ENCODE results near the gene VPS26C. TPM values are rescaled to one million over a fixed set of nuclear protein-coding genes. Genes with fewer than 3 reads are reported as not detected.

VPS26C gene
- total and polyA plus RNA-seq, 2 of the 13 experiments (the other 11 are each of a cell fraction or from before 2014, with no cell fraction given) = 30.3 to 39.7 TPM

DNA sequence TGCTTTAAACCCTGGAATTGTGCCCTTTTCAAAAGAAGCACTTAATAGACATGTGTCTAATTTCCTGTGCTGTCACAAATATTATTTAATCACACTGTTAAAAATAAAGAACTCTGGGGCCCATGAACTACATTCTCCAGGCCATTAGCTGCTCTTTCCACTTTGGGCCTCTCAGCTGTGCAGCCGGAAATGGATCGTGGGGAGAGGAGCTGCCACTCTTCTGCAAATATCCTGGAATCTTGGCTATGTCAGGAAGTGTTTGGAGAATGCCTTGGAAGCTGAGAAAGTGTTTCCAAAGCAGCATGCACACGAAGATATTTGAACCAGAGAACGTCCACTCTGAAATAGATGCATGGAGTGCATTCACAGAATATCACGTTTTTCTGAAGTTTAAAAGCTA is 27.5 kb upstream of the VPS26C start (continued):
- TF ChIP-seq ZFP37 (CRISPR knock-in tag; IDR thresholded peaks at IDR 0.05; ENCODE audit: borderline replicate concordance) (no peak), ZNF441 (CRISPR knock-in tag; IDR thresholded peaks at IDR 0.05; ENCODE audit: borderline replicate concordance) (no peak), ZNF781 (CRISPR knock-in tag; IDR thresholded peaks at IDR 0.05; ENCODE audit: borderline replicate concordance, not compliant biosample characterization) (no peak), PHB2 (IDR thresholded peaks at IDR 0.05; ENCODE audit: partially characterized antibody) (no peak), MXD1 (CRISPR knock-in tag; IDR thresholded peaks at IDR 0.05) (no peak)

GRCh38 chr21:37292941-37293340 is 25.8 kb upstream of the VPS26C start:
- in situ Hi-C loops (cut with HindIII; ENCODE audit: extremely low pct_ligation_motif_present, low pct_unique_long_range_greater_than_20kb) = no loop called here
- POLR2A ChIA-PET = no interaction called here

More at GRCh38 chr21:37292941-37293340, 25.8 kb upstream of the VPS26C start:
- peaks cover 0 to 17% of the 10 kb centered on the region in 2 experiments; a peak in 3 of 5 replicates for H3K27me3 ChIP-seq (ENCODE audit: control insufficient read depth in 1 of 2, insufficient read depth in 2 of 2, low read length in 2 of 2)
- 20% methylated on average over 3 of the region's 3 CpGs for WGBS (ENCODE audit: low lambda C conversion rate)
- no peak overlapping the region for H3K27ac ChIP-seq (ENCODE audit: extremely low read length, insufficient read depth, low read length)
- no peak overlapping the region for H3K4me2 ChIP-seq (ENCODE audit: low read depth, low read length)
- H4K20me1 ChIP-seq (ENCODE audit: insufficient read depth, low read length) = no peaks in the 10 kb centered on the region
- FAIRE-seq = no peak
- no peak overlapping the region for H3K9ac ChIP-seq (ENCODE audit: insufficient read depth, low read depth, low read length)
- TF ChIP-seq SSRP1 (CRISPR knock-in tag; IDR thresholded peaks at IDR 0.05) (no peak), KDM4B (CRISPR knock-in tag; IDR thresholded peaks at IDR 0.05) (no peak), IKZF1 (IDR thresholded peaks at IDR 0.05) (no peak), POLR2AphosphoS5 (IDR thresholded peaks at IDR 0.05; ENCODE audit: low read depth, low read length) (no peak), ZSCAN5A (CRISPR knock-in tag; IDR thresholded peaks at IDR 0.05; ENCODE audit: borderline replicate concordance) (no peak), FOXC1 (CRISPR knock-in tag; IDR thresholded peaks at IDR 0.05; ENCODE audit: borderline replicate concordance) (no peak), FLYWCH1 (CRISPR knock-in tag; IDR thresholded peaks at IDR 0.05) (no peak)
- TF ChIP-seq, protein P1, sequence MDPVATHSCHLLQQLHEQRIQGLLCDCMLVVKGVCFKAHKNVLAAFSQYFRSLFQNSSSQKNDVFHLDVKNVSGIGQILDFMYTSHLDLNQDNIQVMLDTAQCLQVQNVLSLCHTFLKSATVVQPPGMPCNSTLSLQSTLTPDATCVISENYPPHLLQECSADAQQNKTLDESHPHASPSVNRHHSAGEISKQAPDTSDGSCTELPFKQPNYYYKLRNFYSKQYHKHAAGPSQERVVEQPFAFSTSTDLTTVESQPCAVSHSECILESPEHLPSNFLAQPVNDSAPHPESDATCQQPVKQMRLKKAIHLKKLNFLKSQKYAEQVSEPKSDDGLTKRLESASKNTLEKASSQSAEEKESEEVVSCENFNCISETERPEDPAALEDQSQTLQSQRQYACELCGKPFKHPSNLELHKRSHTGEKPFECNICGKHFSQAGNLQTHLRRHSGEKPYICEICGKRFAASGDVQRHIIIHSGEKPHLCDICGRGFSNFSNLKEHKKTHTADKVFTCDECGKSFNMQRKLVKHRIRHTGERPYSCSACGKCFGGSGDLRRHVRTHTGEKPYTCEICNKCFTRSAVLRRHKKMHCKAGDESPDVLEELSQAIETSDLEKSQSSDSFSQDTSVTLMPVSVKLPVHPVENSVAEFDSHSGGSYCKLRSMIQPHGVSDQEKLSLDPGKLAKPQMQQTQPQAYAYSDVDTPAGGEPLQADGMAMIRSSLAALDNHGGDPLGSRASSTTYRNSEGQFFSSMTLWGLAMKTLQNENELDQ (CRISPR knock-in tag; IDR thresholded peaks at IDR 0.05; ENCODE audit: borderline replicate concordance) = no peak
- H3K79me2 ChIP-seq (ENCODE audit: insufficient read depth, low read length) = no peaks in the 10 kb centered on the region
- H3K9me3 ChIP-seq (ENCODE audit: low read length) = no peaks in the 10 kb centered on the region
- no peak overlapping the region for H3K4me3 ChIP-seq (replicated peaks in 1 of 3; ENCODE audit: insufficient read depth in 1 of 3, low read depth in 2 of 3, low read length in 3 of 3)
- DNase-seq (ENCODE audit: low spot score) = no peak
- no peaks in the 10 kb centered on the region for H3K36me3 ChIP-seq (replicated peaks in 1 of 2; ENCODE audit: control insufficient read depth in 1 of 2, insufficient read depth in 2 of 2, low read length in 2 of 2)
- CTCF ChIA-PET (ENCODE audit: low intra/inter-chr PET ratio, low total read pairs) = no interaction called here
- BruUV-seq (replicated peaks) = no TSS peak
- no peak for ATAC-seq
- no peak overlapping the region for H2AFZ ChIP-seq (ENCODE audit: low read length)
- intact Hi-C loops (cut with micrococcal nuclease; ENCODE audit: unreplicated experiment) = no loop called here
- H3K4me1 ChIP-seq (ENCODE audit: insufficient read depth, low read length) = peaks cover 8% of the 10 kb centered on the region; the same call in 1 of the 2 replicates

All from HepG2 (cell line).